ENCODE results near the gene ZDHHC14. TPM values are rescaled to one million over a fixed set of nuclear protein-coding genes. Genes with fewer than 3 reads are reported as not detected.

The ZDHHC14 gene
- total RNA-seq, 4 donors from 2014 or later: 6.5 to 10.4 (median 8.0) TPM

- no peak for TF ChIP-seq CTCF (IDR thresholded peaks at IDR 0.05; ENCODE audit: low read depth)
Measured at GRCh38 chr6:157476797-157477196, 95.8 kb downstream of the ZDHHC14 start.

DNA sequence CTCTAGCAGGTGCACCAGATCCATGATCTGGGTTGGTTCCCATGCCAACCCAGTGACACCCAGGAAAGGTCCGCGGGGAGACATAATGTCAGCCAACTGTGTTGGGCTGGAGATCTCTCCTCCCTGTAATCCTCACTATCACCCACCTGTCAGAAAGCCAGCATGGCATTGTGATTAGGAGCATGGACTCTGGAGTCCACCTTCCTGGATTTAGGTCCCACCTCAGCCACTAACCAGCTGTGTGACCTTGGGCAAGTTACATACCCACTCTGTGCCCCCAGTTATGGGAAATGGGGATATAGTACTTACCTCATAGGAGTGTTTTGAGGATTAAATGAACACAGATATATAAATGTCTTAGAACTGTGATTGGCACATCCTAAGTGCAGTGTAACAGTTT, 97.9 kb downstream of the ZDHHC14 start:
- no peak for TF ChIP-seq CTCF (IDR thresholded peaks at IDR 0.05; ENCODE audit: low read depth)

- TF ChIP-seq CTCF (IDR thresholded peaks at IDR 0.05; ENCODE audit: low read depth): no peak
Measured at GRCh38 chr6:157479464-157480303, 98.7 kb downstream of the ZDHHC14 start.

- TF ChIP-seq CTCF (IDR thresholded peaks at IDR 0.05; ENCODE audit: low read depth): no peak
Measured at GRCh38 chr6:157481189-157481864, 100.3 kb downstream of the ZDHHC14 start.

GRCh38 chr6:157481865-157482249, 100.9 kb downstream of the ZDHHC14 start:
- TF ChIP-seq CTCF (IDR thresholded peaks at IDR 0.05; ENCODE audit: low read depth): no peak

- no peak for TF ChIP-seq CTCF (IDR thresholded peaks at IDR 0.05; ENCODE audit: low read depth)
Measured at GRCh38 chr6:157483770-157484169, 102.8 kb downstream of the ZDHHC14 start.

DNA sequence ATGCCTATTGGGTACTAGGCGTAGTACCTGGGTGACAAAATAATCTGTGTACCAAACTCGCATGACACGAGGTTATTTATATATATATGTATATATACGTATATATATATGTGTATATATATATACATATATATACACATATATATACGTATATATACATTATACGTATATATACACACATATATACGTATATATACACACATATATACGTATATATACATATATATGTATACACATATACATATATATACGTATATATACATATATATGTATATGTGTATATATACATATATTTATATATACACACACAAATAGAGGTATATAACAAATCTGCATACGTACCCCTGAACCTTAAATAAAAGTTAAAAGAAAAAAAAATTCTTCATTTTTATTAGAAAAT, 103.2 kb downstream of the ZDHHC14 start:
- TF ChIP-seq CTCF (IDR thresholded peaks at IDR 0.05; ENCODE audit: low read depth): no peak
